Endodermal cell (in vitro differentiated cells): ENCODE data around the gene STAMBPL1. TPM values are rescaled to one million over a fixed set of nuclear protein-coding genes. Genes with fewer than 3 reads are reported as not detected.

Source experiments
- DNase-seq: peaks from one replicate; pipeline ENCODE4 v3.0.0-alpha.2; 2017
- H3K27ac ChIP-seq: 2 replicates; pipeline ENCODE4 v1.5.1; 2013; ENCODE audit warnings: mild to moderate bottlenecking, low read depth, low read length, moderate library complexity
- H3K27me3 ChIP-seq: 2 replicates; pipeline ENCODE4 v1.6.1; 2013; ENCODE audit warnings: mild to moderate bottlenecking, low read length, moderate library complexity; ENCODE audit not compliant: insufficient read depth, control insufficient read depth, poor library complexity, severe bottlenecking
- H3K36me3 ChIP-seq: 2 replicates; pipeline ENCODE4 v1.7.0; 2013; ENCODE audit warnings: mild to moderate bottlenecking, low read length, moderate library complexity; ENCODE audit not compliant: control insufficient read depth, insufficient read depth
- H3K4me1 ChIP-seq: one replicate; pipeline ENCODE4 v1.7.0; 2013; ENCODE audit warnings: low read length; ENCODE audit not compliant: control insufficient read depth, insufficient read depth
- H3K4me3 ChIP-seq: 2 replicates; pipeline ENCODE4 v1.5.1; 2013; ENCODE audit warnings: mild to moderate bottlenecking, low read length, moderate library complexity
- H3K9ac ChIP-seq: 2 replicates; pipeline ENCODE4 v1.6.1; 2013; ENCODE audit warnings: mild to moderate bottlenecking, low read length, moderate library complexity; ENCODE audit not compliant: poor library complexity, severe bottlenecking; ENCODE audit errors: extremely low read depth
- H3K9me3 ChIP-seq: 2 replicates; pipeline ENCODE4 v1.6.1; 2013; ENCODE audit warnings: mild to moderate bottlenecking, low read length, moderate library complexity; ENCODE audit not compliant: control insufficient read depth
- H3K27ac Mint-ChIP-seq: 2 replicates; pipeline ENCODE4 v1.8.0; 2020; ENCODE audit warnings: mixed read lengths
- H3K27me3 Mint-ChIP-seq: 2 replicates; pipeline ENCODE4 v1.8.0; 2021; ENCODE audit warnings: mild to moderate bottlenecking, mixed read lengths; ENCODE audit not compliant: insufficient read depth
- H3K36me3 Mint-ChIP-seq: 2 replicates; pipeline ENCODE4 v1.8.0; 2020; ENCODE audit warnings: low read depth, mixed read lengths
- H3K4me1 Mint-ChIP-seq: 2 replicates; pipeline ENCODE4 v1.8.0; 2020; ENCODE audit warnings: mixed read lengths
- H3K4me3 Mint-ChIP-seq: 2 replicates; pipeline ENCODE4 v1.8.0; 2020; ENCODE audit warnings: mild to moderate bottlenecking, moderate library complexity, mixed read lengths
- H3K9me3 Mint-ChIP-seq: 2 replicates; pipeline ENCODE4 v1.8.0; 2020; ENCODE audit warnings: mild to moderate bottlenecking, mixed read lengths
- CTCF ChIP-seq: fragments of 200-600 bp; sonication (generic); conservative IDR thresholded peaks from 2 replicates; pipeline ENCODE4 v1.5.0; 2021; ENCODE audit warnings: antibody characterized with exemption, mild to moderate bottlenecking
- WGBS, 2 experiments: methylation state at CpG; one replicate each; pipeline versions ENCODE4 v1.1.5 to v1.1.7; 2013; ENCODE audit warnings: missing lambda C conversion rate in 2 of 2, mixed read lengths in 1 of 2; ENCODE audit not compliant: insufficient coverage in 1 of 2, insufficient read length in 1 of 2; 5-methylcytosine and 5-hydroxymethylcytosine counted together
- total RNA-seq, 2 donors: library from RNA; stranded (reverse); fragmentation: NEBNext Ultra II Directional in 1 of 2; extraction: Animal tissue kit (Norgen Biotek cat#: 25700) in 1 of 2; gene quantifications; 2 replicates in 1 of 2; 3 replicates in 1 of 2; pipeline ENCODE4 v1.2.1, GENCODE V29; 2021

The STAMBPL1 gene
- total RNA-seq, 2 donors from 2014 or later = 1.2 to 4.1 TPM

- Mint-ChIP-seq H3K36me3 (no peaks in the 10 kb centered on the region), H3K27me3 (peaks cover 2% of the 10 kb centered on the region), H3K9me3 (no peaks in the 10 kb centered on the region), H3K27ac (no peak overlapping the region), H3K4me1 (peaks cover 8% of the 10 kb centered on the region), H3K4me3 (no peak overlapping the region)
- Histone ChIP-seq H3K27me3 (peaks cover 17% of the 10 kb centered on the region), H3K9me3 (no peaks in the 10 kb centered on the region), H3K9ac (no peak overlapping the region), H3K4me1 (no peaks in the 10 kb centered on the region), H3K27ac (no peak overlapping the region), H3K4me3 (no peak overlapping the region), H3K36me3 (no peaks in the 10 kb centered on the region)
- WGBS, 2 experiments = 93 to 100% methylated on average over 1 of the region's 1 CpG
- no peak for DNase-seq
- no peak for TF ChIP-seq CTCF
Measured at GRCh38 chr10:88849234-88849633, 30.8 kb upstream of the STAMBPL1 start.

GRCh38 chr10:88850712-88851111, 29.3 kb upstream of the STAMBPL1 start:
- peaks cover 7% of the 10 kb centered on the region for H3K27me3 Mint-ChIP-seq
- no peak overlapping the region for H3K27ac Mint-ChIP-seq
- Histone ChIP-seq H3K36me3 (no peaks in the 10 kb centered on the region), H3K27me3 (peaks cover 21% of the 10 kb centered on the region), H3K27ac (no peak overlapping the region), H3K4me1 (no peaks in the 10 kb centered on the region), H3K9me3 (no peaks in the 10 kb centered on the region), H3K4me3 (no peak overlapping the region), H3K9ac (no peak overlapping the region)
- 79% methylated on average over 1 of the region's 1 CpG; no CpG with 5 or more reads in 1 of the 2 experiments for WGBS, 2 experiments
- no peaks in the 10 kb centered on the region for H3K9me3 Mint-ChIP-seq
- DNase-seq = no peak
- no peak for TF ChIP-seq CTCF
- H3K36me3 Mint-ChIP-seq = no peaks in the 10 kb centered on the region
- peaks cover 8% of the 10 kb centered on the region for H3K4me1 Mint-ChIP-seq
- no peak overlapping the region for H3K4me3 Mint-ChIP-seq

- H3K9ac ChIP-seq = no peak within 1 kb of the TSS
- H3K36me3 Mint-ChIP-seq = no peaks in the 10 kb centered on the region
- H3K4me3 Mint-ChIP-seq = no peak within 1 kb of the TSS
- TF ChIP-seq CTCF = no peak
- H3K4me3 ChIP-seq = no peak within 1 kb of the TSS
- no peaks in the 10 kb centered on the region for H3K36me3 ChIP-seq
- H3K4me1 Mint-ChIP-seq = peaks cover 8% of the 10 kb centered on the region
- peak; percentile 67 for DNase-seq
- H3K27me3 Mint-ChIP-seq = peaks cover 7% of the 10 kb centered on the region
- no peaks in the 10 kb centered on the region for H3K9me3 ChIP-seq
- WGBS, 2 experiments = 71 to 76% methylated on average over 4 to 5 of the region's 5 CpGs
- no peaks in the 10 kb centered on the region for H3K4me1 ChIP-seq
- H3K9me3 Mint-ChIP-seq = no peaks in the 10 kb centered on the region
- H3K27ac Mint-ChIP-seq = no peak within 1 kb of the TSS
- no peak within 1 kb of the TSS for H3K27ac ChIP-seq
- H3K27me3 ChIP-seq = peaks cover 25% of the 10 kb centered on the region
Measured at GRCh38 chr10:88851706-88852105, 28.3 kb upstream of the STAMBPL1 start, which contains the start of gene ANKRD22. Gene ANKRD22 (minus strand): TSS chr10:88851844. CDS start chr10:88851607, 237 bp downstream.
